Cardiac septum (tissue), 1 donor: Measurements from ENCODE around the gene MAGOHB. TPM values are rescaled to one million over a fixed set of nuclear protein-coding genes. Genes with fewer than 3 reads are reported as not detected.

Experiments used
- DNase-seq: peaks from one replicate; pipeline ENCODE4 v3.0.0-alpha.2; 2020; ENCODE audit warnings: low spot score
- intact Hi-C: fragments of 100-400 bp; cut with DNase I; formaldehyde crosslinking; loops from one replicate; pipeline ENCODE4 v1.14.0; 2022
- total RNA-seq: library from RNA; stranded (reverse); fragmentation: NEBNext Ultra II Directional; extraction: Animal tissue kit (Norgen Biotek cat#: 25700); gene quantifications from one replicate; pipeline ENCODE4 v1.2.1, GENCODE V29; 2021
- donor health status: DM: no; HTN: no; CAD: no.

The MAGOHB gene
- total RNA-seq, 1 donor from 2014 or later = 11.7 TPM

GRCh38 chr12:10559244-10559643 is 54.2 kb downstream of the MAGOHB start:
- intact Hi-C loops = no loop called here

DNA sequence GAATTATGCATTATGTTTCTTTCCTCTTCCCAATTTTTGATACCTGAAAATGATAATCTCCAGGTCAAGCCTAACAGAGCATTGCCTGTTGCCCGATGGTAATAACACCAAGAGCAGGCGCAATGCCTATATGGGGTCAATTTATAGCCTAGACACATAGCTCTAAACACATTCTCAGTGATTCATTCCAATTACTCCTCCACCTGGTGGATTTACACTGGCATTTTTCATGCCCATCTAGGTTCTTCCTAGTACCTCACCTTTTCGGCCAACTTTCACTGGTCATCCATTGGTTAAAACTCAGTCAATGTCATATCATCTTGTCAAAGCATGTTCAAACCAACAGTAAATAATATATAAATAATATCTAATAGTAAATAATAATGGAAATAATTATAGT is 54.6 kb downstream of the MAGOHB start:
- intact Hi-C loops = no loop called here
- DNase-seq = no peak

More at GRCh38 chr12:10559244-10559643, 54.2 kb downstream of the MAGOHB start:
- DNase-seq = no peak

DNA sequence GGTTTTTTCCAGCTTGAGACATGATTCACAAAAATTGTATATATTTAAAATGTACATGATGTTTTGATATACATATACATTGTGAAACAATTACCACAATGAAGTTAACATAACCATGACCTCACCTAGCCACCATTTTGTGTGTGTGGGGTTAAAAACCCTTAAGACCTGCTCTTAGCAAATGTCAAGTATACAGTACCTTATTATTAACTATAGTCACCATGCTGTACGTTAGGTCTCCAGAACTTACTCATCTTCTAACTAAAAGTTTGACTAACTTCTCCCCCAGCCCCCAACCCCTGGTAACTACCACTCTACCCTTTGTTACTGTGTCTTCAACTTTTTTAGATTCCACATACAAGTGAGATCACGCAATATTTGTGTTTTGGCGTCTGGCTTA is 55.1 kb downstream of the MAGOHB start:
- intact Hi-C loops = no loop called here
- DNase-seq = no peak

DNA sequence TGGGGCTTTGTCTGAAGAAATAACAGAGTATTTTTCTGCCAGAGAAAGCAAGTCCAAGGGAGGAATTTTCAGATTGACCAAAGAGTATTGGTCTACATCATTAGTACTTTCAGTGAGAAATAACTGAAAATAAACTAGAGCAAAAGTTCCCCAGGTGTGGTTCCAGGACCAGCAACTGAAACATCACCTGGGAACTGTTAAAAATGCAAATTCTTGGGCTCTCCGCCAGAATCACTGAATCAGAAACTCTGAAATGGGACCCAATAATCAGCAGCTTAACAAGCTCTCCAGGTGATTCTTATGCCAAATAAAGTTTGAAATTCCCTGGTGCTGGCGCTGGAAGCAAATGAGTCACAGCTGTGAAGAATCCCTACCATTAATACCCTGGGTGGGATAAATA is 55.6 kb downstream of the MAGOHB start:
- intact Hi-C loops = no loop called here
- DNase-seq = no peak

DNA sequence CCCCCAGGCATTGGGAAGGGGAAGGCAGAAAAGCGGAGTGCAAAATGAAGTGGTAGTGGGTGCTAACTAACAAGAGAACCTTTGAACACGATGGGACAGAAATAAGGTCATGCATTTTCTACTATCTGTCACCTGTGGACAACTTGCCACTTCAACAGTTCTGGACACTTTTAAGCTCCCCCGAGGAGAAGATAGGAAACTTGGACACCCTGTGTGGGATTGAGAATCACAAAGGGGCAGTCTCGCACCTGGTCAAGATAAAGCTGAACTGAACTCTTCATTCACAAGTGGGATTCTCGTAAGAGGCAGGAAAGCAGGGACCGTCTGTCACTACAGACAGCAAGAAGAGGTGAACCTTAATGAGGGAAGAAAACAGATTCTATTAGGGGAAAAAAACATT is 56.1 kb downstream of the MAGOHB start:
- intact Hi-C loops = no loop called here
- DNase-seq = no peak

GRCh38 chr12:10554756-10555481 is 58.5 kb downstream of the MAGOHB start:
- intact Hi-C loops = no loop called here
- DNase-seq = no peak

DNA sequence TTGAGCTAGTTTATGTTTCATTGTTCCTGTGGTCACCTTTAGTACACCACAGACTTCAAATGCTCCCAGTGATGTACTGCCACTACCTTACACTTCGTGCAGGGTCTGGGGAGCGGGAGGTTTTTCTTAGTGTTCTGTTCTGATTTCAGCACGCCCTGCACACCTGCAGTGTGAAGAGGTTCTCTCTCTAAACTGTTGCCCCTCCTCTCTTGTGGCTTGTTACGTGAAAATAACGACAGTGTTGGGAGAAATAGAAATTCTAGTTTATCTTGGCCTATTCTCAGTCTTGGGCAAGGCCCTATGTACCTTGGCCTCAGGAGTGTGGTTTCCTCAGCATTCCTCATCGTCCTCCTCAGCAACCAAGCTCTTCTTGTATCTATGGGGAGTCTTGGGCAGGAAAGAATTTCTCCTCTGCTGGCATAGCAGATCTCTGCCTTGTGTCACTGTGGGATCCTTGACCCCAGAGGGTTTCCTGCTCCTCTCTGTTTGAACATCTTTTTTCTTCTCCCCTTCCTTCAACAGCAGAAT is 59.1 kb downstream of the MAGOHB start:
- no peak for DNase-seq
- intact Hi-C loops = no loop called here

Other genes with a start within 250 kb of the MAGOHB start
- 0.19 TPM for gene KLRK1, start 223.6 kb downstream of the MAGOHB start, total RNA-seq
- not detected for gene KLRC4, start 203.9 kb downstream of the MAGOHB start, total RNA-seq
- gene KLRC3, start 193.0 kb downstream of the MAGOHB start, total RNA-seq = not detected
- gene KLRC2, start 177.6 kb downstream of the MAGOHB start, total RNA-seq = not detected
- gene KLRC1, start 160.2 kb downstream of the MAGOHB start, total RNA-seq = 0.16 TPM
- 0.62 TPM for gene EIF2S3B, start 107.7 kb downstream of the MAGOHB start, total RNA-seq
- gene STYK1, start 60.4 kb upstream of the MAGOHB start, total RNA-seq = 0.16 TPM
- gene YBX3, start 109.7 kb upstream of the MAGOHB start, total RNA-seq = 998 TPM
- not detected for gene TAS2R7, start 189.0 kb upstream of the MAGOHB start, total RNA-seq
- not detected for gene TAS2R8, start 193.7 kb upstream of the MAGOHB start, total RNA-seq
- gene TAS2R9, start 196.6 kb upstream of the MAGOHB start, total RNA-seq = not detected
- gene TAS2R10, start 212.7 kb upstream of the MAGOHB start, total RNA-seq = 0.30 TPM
- gene PRR4, start 235.9 kb upstream of the MAGOHB start, total RNA-seq = 2.6 TPM